WTC11 (cell line): ENCODE results near the gene ARHGEF12. TPM values are rescaled to one million over a fixed set of nuclear protein-coding genes. Genes with fewer than 3 reads are reported as not detected.

ENCODE experiments used
- ATAC-seq: fragments of 200-7000 bp; cut with Tn5 transposase; 2 replicates; pipeline ENCODE4 v1.10.0; 2021; ENCODE audit warnings: mild to moderate bottlenecking, moderate library complexity
- CTCF ChIA-PET: fragments of 300-600 bp; sonication (Branson Sonifier 250); formaldehyde crosslinking; loops from one replicate; lab custom pipeline; 2021; ENCODE audit warnings: antibody characterized with exemption; lab: Charles Lee
- POLR2A ChIA-PET: fragments of 350-600 bp; sonication (Branson Sonifier 250); formaldehyde crosslinking; loops from one replicate; lab custom pipeline; 2021; ENCODE audit warnings: antibody characterized with exemption; lab: Charles Lee
- DNase-seq: peaks from one replicate; pipeline ENCODE4 v3.0.0; 2021; ENCODE audit warnings: low spot score
- H3K27ac Mint-ChIP-seq: 2 replicates; pipeline ENCODE4 v1.8.0; 2021; ENCODE audit warnings: mixed read lengths
- H3K27me3 Mint-ChIP-seq: 2 replicates; pipeline ENCODE4 v1.8.0; 2021; ENCODE audit warnings: low read depth, mild to moderate bottlenecking, moderate library complexity, mixed read lengths
- H3K36me3 Mint-ChIP-seq: 2 replicates; pipeline ENCODE4 v1.8.0; 2021; ENCODE audit warnings: mixed read lengths
- H3K4me1 Mint-ChIP-seq: 2 replicates; pipeline ENCODE4 v1.8.0; 2022; ENCODE audit warnings: mixed read lengths
- H3K4me3 Mint-ChIP-seq: 2 replicates; pipeline ENCODE4 v1.8.0; 2021; ENCODE audit warnings: mild to moderate bottlenecking, moderate library complexity, mixed read lengths
- H3K9me3 Mint-ChIP-seq: 2 replicates; pipeline ENCODE4 v1.8.0; 2021; ENCODE audit warnings: mixed read lengths
- AFF4 ChIP-seq: sonication (generic); formaldehyde crosslinking; IDR thresholded peaks from 2 replicates; pipeline ENCODE4 v1.8.1; 2023; ENCODE audit warnings: mild to moderate bottlenecking, missing genetic modification reagents, borderline replicate concordance
- ATF2 ChIP-seq: sonication (generic); formaldehyde crosslinking; IDR thresholded peaks from 2 replicates; pipeline ENCODE4 v1.8.1; 2022; ENCODE audit warnings: low read depth, missing genetic modification reagents, borderline replicate concordance
- E2F5 ChIP-seq: sonication (generic); formaldehyde crosslinking; IDR thresholded peaks from 2 replicates; pipeline ENCODE4 v1.8.1; 2022; ENCODE audit warnings: mild to moderate bottlenecking, moderate library complexity, missing genetic modification reagents
- ERG ChIP-seq: fragments of 250-450 bp; sonication (Bioruptor Pico); IDR thresholded peaks from 2 replicates; pipeline ENCODE4 v1.8.0; 2021; ENCODE audit warnings: mild to moderate bottlenecking
- ETV6 ChIP-seq: sonication (generic); formaldehyde crosslinking; IDR thresholded peaks from 2 replicates; pipeline ENCODE4 v1.8.1; 2022; ENCODE audit warnings: mild to moderate bottlenecking, missing genetic modification reagents
- FOXP1 ChIP-seq: sonication (generic); formaldehyde crosslinking; IDR thresholded peaks from 2 replicates; pipeline ENCODE4 v1.8.0; 2022; ENCODE audit warnings: missing genetic modification reagents, mild to moderate bottlenecking, moderate library complexity, borderline replicate concordance
- FOXP4 ChIP-seq: sonication (generic); formaldehyde crosslinking; IDR thresholded peaks from 2 replicates; pipeline ENCODE4 v1.8.0; 2022; ENCODE audit warnings: mild to moderate bottlenecking, missing genetic modification reagents
- GRHL2 ChIP-seq: fragments of 250-450 bp; sonication (Bioruptor Pico); IDR thresholded peaks from 2 replicates; pipeline ENCODE4 v1.8.0; 2022; ENCODE audit warnings: mild to moderate bottlenecking, moderate library complexity; ENCODE audit not compliant: insufficient replicate concordance, severe bottlenecking
- IRF2 ChIP-seq: sonication (generic); formaldehyde crosslinking; IDR thresholded peaks from 2 replicates; pipeline ENCODE4 v1.8.0; 2022; ENCODE audit warnings: low read depth, missing genetic modification reagents, borderline replicate concordance
- JUN ChIP-seq: sonication (generic); formaldehyde crosslinking; IDR thresholded peaks from 2 replicates; pipeline ENCODE4 v1.8.0; 2023; ENCODE audit warnings: mild to moderate bottlenecking, missing genetic modification reagents
- KAT7 ChIP-seq: sonication (generic); formaldehyde crosslinking; IDR thresholded peaks from 2 replicates; pipeline ENCODE4 v1.8.1; 2023; ENCODE audit warnings: missing genetic modification reagents, mild to moderate bottlenecking, borderline replicate concordance
- MXD4 ChIP-seq: fragments of 250-450 bp; sonication (Bioruptor Pico); IDR thresholded peaks from 2 replicates; pipeline ENCODE4 v1.8.0; 2021; ENCODE audit warnings: mild to moderate bottlenecking, moderate library complexity, borderline replicate concordance
- NR1H2 ChIP-seq: sonication (generic); formaldehyde crosslinking; IDR thresholded peaks from 2 replicates; pipeline ENCODE4 v1.9.0; 2021; ENCODE audit warnings: mild to moderate bottlenecking, moderate library complexity, missing genetic modification reagents
- PREB ChIP-seq: sonication (generic); formaldehyde crosslinking; IDR thresholded peaks from 2 replicates; pipeline ENCODE4 v1.8.1; 2022; ENCODE audit warnings: mild to moderate bottlenecking, missing genetic modification reagents, moderate library complexity, borderline replicate concordance
- PRRX2 ChIP-seq: fragments of 250-450 bp; sonication (Bioruptor Pico); IDR thresholded peaks from 2 replicates; pipeline ENCODE4 v1.8.0; 2021; ENCODE audit warnings: mild to moderate bottlenecking
- RORB ChIP-seq: fragments of 250-450 bp; sonication (Bioruptor Pico); IDR thresholded peaks from 2 replicates; pipeline ENCODE4 v1.9.0; 2021; ENCODE audit warnings: mild to moderate bottlenecking
- SOX15 ChIP-seq: fragments of 250-450 bp; sonication (Bioruptor Pico); IDR thresholded peaks from 2 replicates; pipeline ENCODE4 v1.9.0; 2021; ENCODE audit warnings: mild to moderate bottlenecking
- SP1 ChIP-seq: sonication (generic); formaldehyde crosslinking; conservative IDR thresholded peaks from 2 replicates; pipeline ENCODE4 v1.8.1; 2022; ENCODE audit warnings: missing genetic modification reagents
- TEAD4 ChIP-seq: sonication (generic); formaldehyde crosslinking; IDR thresholded peaks from 2 replicates; pipeline ENCODE4 v1.8.0; 2022; ENCODE audit warnings: mild to moderate bottlenecking, missing genetic modification reagents
- TP53 ChIP-seq: sonication (generic); formaldehyde crosslinking; IDR thresholded peaks from 2 replicates; pipeline ENCODE4 v1.8.1; 2023; ENCODE audit warnings: mild to moderate bottlenecking, missing genetic modification reagents
- ZMAT4 ChIP-seq: fragments of 250-450 bp; sonication (Bioruptor Pico); IDR thresholded peaks from 2 replicates; pipeline ENCODE4 v1.9.0; 2021; ENCODE audit warnings: mild to moderate bottlenecking
- ZNF219 ChIP-seq: sonication (generic); formaldehyde crosslinking; IDR thresholded peaks from 2 replicates; pipeline ENCODE4 v1.8.0; 2023; ENCODE audit warnings: missing genetic modification reagents, mild to moderate bottlenecking, borderline replicate concordance
- ZNF425 ChIP-seq: fragments of 250-450 bp; sonication (Bioruptor Pico); conservative IDR thresholded peaks from 2 replicates; pipeline ENCODE4 v1.9.0; 2021; ENCODE audit warnings: mild to moderate bottlenecking
- total RNA-seq: library from RNA; stranded (reverse); gene quantifications from 3 replicates; pipeline ENCODE4 v1.2.3, GENCODE V29; 2021

Gene ARHGEF12
- total RNA-seq, 1 experiment from 2014 or later: 35.8 TPM

GRCh38 chr11:120376547-120377182, 40.5 kb downstream of the ARHGEF12 start (continued):
- TF ChIP-seq ZNF425 (CRISPR knock-in tag): no peak
- TF ChIP-seq IRF2 (CRISPR knock-in tag): no peak
- no peak for TF ChIP-seq PRRX2 (CRISPR knock-in tag)
- no peak for TF ChIP-seq RORB
- TF ChIP-seq PREB (CRISPR knock-in tag): no peak
- no peak for TF ChIP-seq SP1 (CRISPR knock-in tag)
- no peak for TF ChIP-seq TP53 (CRISPR knock-in tag)
- TF ChIP-seq JUN: no peak
- TF ChIP-seq ATF2 (CRISPR knock-in tag): no peak
- no peak for TF ChIP-seq ERG (CRISPR knock-in tag)
- TF ChIP-seq TEAD4 (CRISPR knock-in tag): no peak
- no peak for TF ChIP-seq MXD4
- no peak for TF ChIP-seq SOX15 (CRISPR knock-in tag)

GRCh38 chr11:120378474-120378873, 42.3 kb downstream of the ARHGEF12 start:
- ATAC-seq (no peak), DNase-seq (no peak)
- Mint-ChIP-seq H3K9me3 (peaks cover 35% of the 10 kb centered on the region), H3K27ac (no peak overlapping the region), H3K36me3 (peaks cover 28% of the 10 kb centered on the region), H3K27me3 (no peaks in the 10 kb centered on the region), H3K4me3 (no peak overlapping the region), H3K4me1 (peaks cover 21% of the 10 kb centered on the region)
- ChIA-PET CTCF (no interaction called here), POLR2A (no interaction called here)
- TF ChIP-seq FOXP1: no peak
- TF ChIP-seq ZMAT4 (CRISPR knock-in tag): no peak
- TF ChIP-seq ZNF219: no peak
- TF ChIP-seq AFF4 (CRISPR knock-in tag): no peak
- no peak for TF ChIP-seq ETV6 (CRISPR knock-in tag)
- no peak for TF ChIP-seq NR1H2 (CRISPR knock-in tag)
- TF ChIP-seq GRHL2 (CRISPR knock-in tag): no peak
- TF ChIP-seq E2F5: no peak
- TF ChIP-seq SP1 (CRISPR knock-in tag): no peak
- no peak for TF ChIP-seq RORB
- no peak for TF ChIP-seq KAT7
- no peak for TF ChIP-seq FOXP4 (CRISPR knock-in tag)
